HCT116 (cell line): Measurements from ENCODE around the gene SEPTIN12. TPM values are rescaled to one million over a fixed set of nuclear protein-coding genes. Genes with fewer than 3 reads are reported as not detected.

Source experiments
- ATAC-seq: fragments of 200-7000 bp; cut with Tn5 transposase; 2 replicates; pipeline ENCODE4 v1.9.1; 2020; ENCODE audit warnings: mild to moderate bottlenecking, moderate library complexity
- BruUV-seq: library from RNA; stranded (reverse); fragments of 400-500 nt; replicated peaks from 2 replicates; lab custom pipeline; 2021; lab: Mats Ljungman, UMichigan
- CTCF ChIA-PET: fragments of 300-600 bp; sonication (Branson Sonifier 250); formaldehyde crosslinking; loops from one replicate; lab custom pipeline; 2021; ENCODE audit warnings: antibody characterized with exemption; lab: Charles Lee
- POLR2A ChIA-PET: fragments of 300-600, 350-600 bp; sonication (Branson Sonifier 250); formaldehyde crosslinking; loops from one replicate; lab custom pipeline; 2021; ENCODE audit warnings: antibody characterized with exemption; lab: Charles Lee
- RAD21 ChIA-PET, 2 experiments: fragments of 300-600 bp; sonication (Branson Sonifier 250); formaldehyde crosslinking; loops; one replicate each; lab custom pipeline; 2023; ENCODE audit warnings: low total read pairs in 2 of 2; ENCODE audit not compliant: uncharacterized antibody in 2 of 2, unreplicated experiment in 2 of 2, low non-redundant PET in 1 of 2; lab: Charles Lee
- DNase-seq: peaks from one replicate; pipeline ENCODE4 v3.0.0-alpha.2; 2010; ENCODE audit warnings: low read depth, low spot score
- H2AFZ ChIP-seq: fragments of 200-600 bp; shearing (Covaris generic), sonication (generic); 2 replicates; pipeline ENCODE4 v1.6.1; 2017; ENCODE audit warnings: low read depth, mixed run types, mixed read lengths, antibody characterized with exemption, low read length; ENCODE audit not compliant: poor library complexity, severe bottlenecking
- H3K27ac ChIP-seq: 2 replicates; pipeline ENCODE4 v1.5.1; 2012; ENCODE audit warnings: low read depth, low read length
- H3K27me3 ChIP-seq: fragments of 200-600 bp; sonication (generic); 2 replicates; pipeline ENCODE4 v1.6.1; 2016; ENCODE audit warnings: mixed run types, low read length, mixed read lengths; ENCODE audit not compliant: insufficient read depth
- H3K36me3 ChIP-seq, 2 experiments: fragments of 200-500 bp in 1 of 2; fragments of 200-600 bp in 1 of 2; sonication (Bioruptor generic) in 1 of 2; sonication (generic) in 1 of 2; 2 replicates each; pipeline versions ENCODE4 v1.5.1 to v1.6.1; 2014 to 2016; ENCODE audit warnings: low read length in 2 of 2, inconsistent platforms in 1 of 2, mixed read lengths in 1 of 2, mixed run types in 1 of 2; ENCODE audit not compliant: insufficient read depth in 2 of 2, control insufficient read depth in 1 of 2
- H3K4me1 ChIP-seq, 2 experiments: fragments of 200-600 bp in 1 of 2; sonication (generic) in 1 of 2; 2 replicates each; pipeline versions ENCODE4 v1.5.1 to v1.6.1; 2012 to 2017; ENCODE audit warnings: low read length in 2 of 2, inconsistent platforms in 1 of 2, mild to moderate bottlenecking in 1 of 2, mixed read lengths in 1 of 2, mixed run types in 1 of 2, moderate library complexity in 1 of 2; ENCODE audit not compliant: insufficient read depth in 2 of 2, control insufficient read depth in 1 of 2
- H3K4me2 ChIP-seq: fragments of 200-600 bp; sonication (generic); 2 replicates; pipeline ENCODE4 v1.6.1; 2017; ENCODE audit warnings: mixed run types, low read length, mixed read lengths
- H3K4me3 ChIP-seq, 2 experiments: fragments of 200-600 bp in 1 of 2; sonication (generic) in 1 of 2; replicated peaks in 1 of 2; 2 replicates each; pipeline ENCODE4 v1.5.1; 2011 to 2016; ENCODE audit warnings: low read length in 2 of 2, control low read depth in 1 of 2, low read depth in 1 of 2, mild to moderate bottlenecking in 1 of 2, mixed read lengths in 1 of 2, mixed run types in 1 of 2
- H3K79me2 ChIP-seq: fragments of 200-600 bp; sonication (generic); 2 replicates; pipeline ENCODE4 v1.6.1; 2017; ENCODE audit warnings: mild to moderate bottlenecking, mixed run types, low read length, moderate library complexity, mixed read lengths; ENCODE audit not compliant: insufficient read depth
- H3K9ac ChIP-seq: fragments of 200-600 bp; sonication (generic); 2 replicates; pipeline ENCODE4 v1.6.1; 2016; ENCODE audit warnings: low read length, mixed read lengths
- H3K9me2 ChIP-seq: fragments of 200-600 bp; sonication (generic), shearing (Covaris generic); 2 replicates; pipeline ENCODE4 v1.6.1; 2017; ENCODE audit warnings: mixed run types, mild to moderate bottlenecking, moderate library complexity; ENCODE audit not compliant: insufficient read depth
- H3K9me3 ChIP-seq, 2 experiments: fragments of 200-500 bp in 1 of 2; fragments of 200-600 bp in 1 of 2; sonication (Bioruptor generic) in 1 of 2; sonication (generic) in 1 of 2; 2 replicates each; pipeline ENCODE4 v1.6.1; 2014 to 2017; ENCODE audit warnings: low read length in 2 of 2, mixed read lengths in 2 of 2, inconsistent platforms in 1 of 2, low read depth in 1 of 2, mild to moderate bottlenecking in 1 of 2, mixed run types in 1 of 2, moderate library complexity in 1 of 2; ENCODE audit not compliant: control insufficient read depth in 1 of 2, insufficient read depth in 1 of 2
- H4K20me1 ChIP-seq: fragments of 200-600 bp; sonication (generic), shearing (Covaris generic); 2 replicates; pipeline ENCODE4 v1.6.1; 2017; ENCODE audit warnings: mixed run types, mild to moderate bottlenecking, moderate library complexity; ENCODE audit not compliant: insufficient read depth
- CEBPB ChIP-seq: IDR thresholded peaks from 2 replicates; pipeline ENCODE4 v1.6.1; 2012; ENCODE audit warnings: low read depth
- EGR1 ChIP-seq: IDR thresholded peaks from 2 replicates; pipeline ENCODE4 v1.6.1; 2012; ENCODE audit warnings: low read depth
- ELF1 ChIP-seq: IDR thresholded peaks from 2 replicates; pipeline ENCODE4 v1.6.1; 2012; ENCODE audit warnings: low read depth, borderline replicate concordance
- EZH2phosphoT487 ChIP-seq: fragments of 200-600 bp; IDR thresholded peaks from 2 replicates; pipeline ENCODE4 v1.6.1; 2018; ENCODE audit warnings: antibody characterized with exemption, borderline replicate concordance
- FOSL1 ChIP-seq: IDR thresholded peaks from 2 replicates; pipeline ENCODE4 v1.6.1; 2012; ENCODE audit warnings: low read depth
- JUND ChIP-seq: IDR thresholded peaks from 2 replicates; pipeline ENCODE4 v1.6.1; 2012
- POLR2A ChIP-seq: IDR thresholded peaks from 2 replicates; pipeline ENCODE4 v1.7.0; 2011; ENCODE audit warnings: borderline replicate concordance; ENCODE audit not compliant: insufficient read depth, insufficient read length; ENCODE audit errors: extremely low read depth
- POLR2AphosphoS5 ChIP-seq: IDR thresholded peaks from 2 replicates; pipeline ENCODE4 v1.6.1; 2011; ENCODE audit warnings: mild to moderate bottlenecking, low read depth, low read length, moderate library complexity
- SIN3A ChIP-seq: IDR thresholded peaks from 2 replicates; pipeline ENCODE4 v1.6.1; 2012; ENCODE audit warnings: low read depth
- SP1 ChIP-seq: IDR thresholded peaks from 2 replicates; pipeline ENCODE4 v1.6.1; 2012; ENCODE audit warnings: low read depth
- SRF ChIP-seq: IDR thresholded peaks from 2 replicates; pipeline ENCODE4 v1.6.1; 2012; ENCODE audit warnings: low read depth
- YY1 ChIP-seq: IDR thresholded peaks from 2 replicates; pipeline ENCODE4 v1.6.1; 2011; ENCODE audit warnings: low read length, low read depth, moderate library complexity, mild to moderate bottlenecking; ENCODE audit not compliant: insufficient replicate concordance; ENCODE audit errors: extremely low read depth
- ZNF274 ChIP-seq: fragments of 200-500 bp; sonication (Bioruptor generic); IDR thresholded peaks from 2 replicates; pipeline ENCODE4 v1.6.1; 2014; ENCODE audit warnings: mild to moderate bottlenecking, low read depth, low read length, inconsistent platforms
- intact Hi-C: fragments of 100-400 bp; cut with micrococcal nuclease; formaldehyde crosslinking; loops from 2 replicates; pipeline ENCODE4 v1.10.0; 2022
- total RNA-seq: library from RNA; stranded (reverse); gene quantifications from one replicate; pipeline ENCODE4 v1.2.1, GENCODE V29; 2021; ENCODE audit not compliant: unreplicated experiment
- TF ChIP-seq, protein P1 (sequence below), 3 experiments: fragments of 200-600 bp in 1 of 3; sonication (generic) in 1 of 3; IDR thresholded peaks in 2 of 3; conservative IDR thresholded peaks in 1 of 3; 2 replicates each; pipeline ENCODE4 v1.5.1; 2012 to 2017; ENCODE audit warnings: low read depth in 2 of 3, low read length in 2 of 3, antibody characterized with exemption in 1 of 3, borderline replicate concordance in 1 of 3, control low read depth in 1 of 3, mild to moderate bottlenecking in 1 of 3, mixed read lengths in 1 of 3, mixed run types in 1 of 3, moderate library complexity in 1 of 3; ENCODE audit not compliant: insufficient read depth in 1 of 3
- TF ChIP-seq, protein P2 (sequence below): IDR thresholded peaks from 2 replicates; pipeline ENCODE4 v1.6.1; 2012; ENCODE audit warnings: low read depth
- TF ChIP-seq, protein P3 (sequence below): IDR thresholded peaks from 2 replicates; pipeline ENCODE4 v1.6.1; 2011; ENCODE audit warnings: mild to moderate bottlenecking, low read length, moderate library complexity; ENCODE audit not compliant: insufficient replicate concordance; ENCODE audit errors: extremely low read depth
- TF ChIP-seq, protein P4 (sequence below): IDR thresholded peaks from 2 replicates; pipeline ENCODE4 v1.6.1; 2012

The SEPTIN12 gene
- total RNA-seq, 1 experiment from 2014 or later: not detected

DNA sequence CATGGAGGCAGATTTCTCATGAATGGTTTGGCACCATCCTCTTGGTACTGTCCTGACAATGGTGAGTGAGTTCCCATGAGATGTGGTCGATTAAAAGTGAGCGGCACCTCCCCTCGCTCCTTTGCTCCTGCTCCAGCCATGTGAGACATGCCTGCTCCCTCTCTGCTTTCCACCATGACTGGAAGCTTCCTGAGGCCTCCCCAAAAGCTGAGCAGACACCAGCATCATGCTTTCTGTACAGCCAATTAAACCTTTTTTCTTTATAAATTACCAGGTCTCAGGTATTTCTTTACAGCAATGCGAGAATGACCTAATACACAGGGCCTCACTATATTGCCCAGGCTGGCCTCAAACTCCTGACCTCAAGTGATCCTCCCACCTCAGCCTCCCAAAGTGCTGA, 33.3 kb downstream of the SEPTIN12 start:
- CTCF ChIA-PET: no interaction called here
- no TSS peak for BruUV-seq
- no peaks in the 10 kb centered on the region for H3K4me1 ChIP-seq

More for the DNA sequence above, 33.3 kb downstream of the SEPTIN12 start:
- Histone ChIP-seq H3K27ac (no peak overlapping the region), H3K79me2 (peaks cover 4% of the 10 kb centered on the region; the same call in 1 of the 2 replicates), H3K9me2 (no peaks in the 10 kb centered on the region), H3K4me2 (no peak overlapping the region), H2AFZ (no peak overlapping the region), H3K27me3 (no peaks in the 10 kb centered on the region), H3K9ac (no peak overlapping the region), H3K36me3 (peaks cover 14 to 21% of the 10 kb centered on the region in 2 experiments; a peak in 3 of 4 replicates), H3K9me3 (peaks cover 0 to 4% of the 10 kb centered on the region in 2 experiments; a peak in 1 of 4 replicates), H4K20me1 (no peaks in the 10 kb centered on the region), H3K4me3 (no peak overlapping the region)
- POLR2A ChIA-PET: no interaction called here
- RAD21 ChIA-PET: no interaction called here
- intact Hi-C loops: no loop called here
- ATAC-seq (no peak), DNase-seq (no peak)
- TF ChIP-seq, protein P1, sequence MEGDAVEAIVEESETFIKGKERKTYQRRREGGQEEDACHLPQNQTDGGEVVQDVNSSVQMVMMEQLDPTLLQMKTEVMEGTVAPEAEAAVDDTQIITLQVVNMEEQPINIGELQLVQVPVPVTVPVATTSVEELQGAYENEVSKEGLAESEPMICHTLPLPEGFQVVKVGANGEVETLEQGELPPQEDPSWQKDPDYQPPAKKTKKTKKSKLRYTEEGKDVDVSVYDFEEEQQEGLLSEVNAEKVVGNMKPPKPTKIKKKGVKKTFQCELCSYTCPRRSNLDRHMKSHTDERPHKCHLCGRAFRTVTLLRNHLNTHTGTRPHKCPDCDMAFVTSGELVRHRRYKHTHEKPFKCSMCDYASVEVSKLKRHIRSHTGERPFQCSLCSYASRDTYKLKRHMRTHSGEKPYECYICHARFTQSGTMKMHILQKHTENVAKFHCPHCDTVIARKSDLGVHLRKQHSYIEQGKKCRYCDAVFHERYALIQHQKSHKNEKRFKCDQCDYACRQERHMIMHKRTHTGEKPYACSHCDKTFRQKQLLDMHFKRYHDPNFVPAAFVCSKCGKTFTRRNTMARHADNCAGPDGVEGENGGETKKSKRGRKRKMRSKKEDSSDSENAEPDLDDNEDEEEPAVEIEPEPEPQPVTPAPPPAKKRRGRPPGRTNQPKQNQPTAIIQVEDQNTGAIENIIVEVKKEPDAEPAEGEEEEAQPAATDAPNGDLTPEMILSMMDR (IDR thresholded peaks at IDR 0.05 in 2 of 3, conservative IDR thresholded peaks at IDR 0.05 in 1 of 3; ENCODE audit: borderline replicate concordance in 1 of 3, insufficient read depth in 1 of 3, low read depth in 2 of 3, low read length in 2 of 3): no peak
- TF ChIP-seq SP1: no peak
- no peak for TF ChIP-seq ZNF274
- no peak for TF ChIP-seq EGR1
- TF ChIP-seq CEBPB: no peak
- TF ChIP-seq POLR2A: no peak
- no peak for TF ChIP-seq SRF
- TF ChIP-seq ELF1: no peak
- TF ChIP-seq, protein P2, sequence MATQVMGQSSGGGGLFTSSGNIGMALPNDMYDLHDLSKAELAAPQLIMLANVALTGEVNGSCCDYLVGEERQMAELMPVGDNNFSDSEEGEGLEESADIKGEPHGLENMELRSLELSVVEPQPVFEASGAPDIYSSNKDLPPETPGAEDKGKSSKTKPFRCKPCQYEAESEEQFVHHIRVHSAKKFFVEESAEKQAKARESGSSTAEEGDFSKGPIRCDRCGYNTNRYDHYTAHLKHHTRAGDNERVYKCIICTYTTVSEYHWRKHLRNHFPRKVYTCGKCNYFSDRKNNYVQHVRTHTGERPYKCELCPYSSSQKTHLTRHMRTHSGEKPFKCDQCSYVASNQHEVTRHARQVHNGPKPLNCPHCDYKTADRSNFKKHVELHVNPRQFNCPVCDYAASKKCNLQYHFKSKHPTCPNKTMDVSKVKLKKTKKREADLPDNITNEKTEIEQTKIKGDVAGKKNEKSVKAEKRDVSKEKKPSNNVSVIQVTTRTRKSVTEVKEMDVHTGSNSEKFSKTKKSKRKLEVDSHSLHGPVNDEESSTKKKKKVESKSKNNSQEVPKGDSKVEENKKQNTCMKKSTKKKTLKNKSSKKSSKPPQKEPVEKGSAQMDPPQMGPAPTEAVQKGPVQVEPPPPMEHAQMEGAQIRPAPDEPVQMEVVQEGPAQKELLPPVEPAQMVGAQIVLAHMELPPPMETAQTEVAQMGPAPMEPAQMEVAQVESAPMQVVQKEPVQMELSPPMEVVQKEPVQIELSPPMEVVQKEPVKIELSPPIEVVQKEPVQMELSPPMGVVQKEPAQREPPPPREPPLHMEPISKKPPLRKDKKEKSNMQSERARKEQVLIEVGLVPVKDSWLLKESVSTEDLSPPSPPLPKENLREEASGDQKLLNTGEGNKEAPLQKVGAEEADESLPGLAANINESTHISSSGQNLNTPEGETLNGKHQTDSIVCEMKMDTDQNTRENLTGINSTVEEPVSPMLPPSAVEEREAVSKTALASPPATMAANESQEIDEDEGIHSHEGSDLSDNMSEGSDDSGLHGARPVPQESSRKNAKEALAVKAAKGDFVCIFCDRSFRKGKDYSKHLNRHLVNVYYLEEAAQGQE: no peak
- no peak for TF ChIP-seq YY1
- TF ChIP-seq, protein P3, sequence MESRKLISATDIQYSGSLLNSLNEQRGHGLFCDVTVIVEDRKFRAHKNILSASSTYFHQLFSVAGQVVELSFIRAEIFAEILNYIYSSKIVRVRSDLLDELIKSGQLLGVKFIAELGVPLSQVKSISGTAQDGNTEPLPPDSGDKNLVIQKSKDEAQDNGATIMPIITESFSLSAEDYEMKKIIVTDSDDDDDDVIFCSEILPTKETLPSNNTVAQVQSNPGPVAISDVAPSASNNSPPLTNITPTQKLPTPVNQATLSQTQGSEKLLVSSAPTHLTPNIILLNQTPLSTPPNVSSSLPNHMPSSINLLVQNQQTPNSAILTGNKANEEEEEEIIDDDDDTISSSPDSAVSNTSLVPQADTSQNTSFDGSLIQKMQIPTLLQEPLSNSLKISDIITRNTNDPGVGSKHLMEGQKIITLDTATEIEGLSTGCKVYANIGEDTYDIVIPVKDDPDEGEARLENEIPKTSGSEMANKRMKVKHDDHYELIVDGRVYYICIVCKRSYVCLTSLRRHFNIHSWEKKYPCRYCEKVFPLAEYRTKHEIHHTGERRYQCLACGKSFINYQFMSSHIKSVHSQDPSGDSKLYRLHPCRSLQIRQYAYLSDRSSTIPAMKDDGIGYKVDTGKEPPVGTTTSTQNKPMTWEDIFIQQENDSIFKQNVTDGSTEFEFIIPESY: no peak
- no peak for TF ChIP-seq JUND
- TF ChIP-seq SIN3A: no peak
- no peak for TF ChIP-seq EZH2phosphoT487
- TF ChIP-seq, protein P4, sequence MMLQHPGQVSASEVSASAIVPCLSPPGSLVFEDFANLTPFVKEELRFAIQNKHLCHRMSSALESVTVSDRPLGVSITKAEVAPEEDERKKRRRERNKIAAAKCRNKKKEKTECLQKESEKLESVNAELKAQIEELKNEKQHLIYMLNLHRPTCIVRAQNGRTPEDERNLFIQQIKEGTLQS: no peak
- TF ChIP-seq FOSL1: no peak
- no peak for TF ChIP-seq POLR2AphosphoS5
